Colonic mucosa (tissue), 4 donors: Measurements from ENCODE around the gene ILF2. TPM values are rescaled to one million over a fixed set of nuclear protein-coding genes. Genes with fewer than 3 reads are reported as not detected.

Experiments
- DNase-seq: peaks from one replicate; pipeline ENCODE4 v3.0.0-alpha.2; 2020
- H3K27ac ChIP-seq: fragments of 200-600 bp; one replicate; pipeline ENCODE4 v1.8.0; 2021
- H3K27me3 ChIP-seq: fragments of 200-600 bp; one replicate; pipeline ENCODE4 v1.8.0; 2021
- H3K36me3 ChIP-seq: fragments of 200-600 bp; one replicate; pipeline ENCODE4 v1.8.0; 2021
- H3K4me1 ChIP-seq: fragments of 200-600 bp; one replicate; pipeline ENCODE4 v1.8.0; 2021; ENCODE audit warnings: mild to moderate bottlenecking
- H3K4me3 ChIP-seq: fragments of 200-600 bp; one replicate; pipeline ENCODE4 v1.8.0; 2021
- H3K9ac ChIP-seq, 2 donors: one replicate each; pipeline ENCODE4 v1.7.0; 2013; ENCODE audit warnings: control low read depth in 2 of 2, low read depth in 2 of 2, low read length in 2 of 2
- H3K9me3 ChIP-seq: fragments of 200-600 bp; one replicate; pipeline ENCODE4 v1.8.0; 2021
- intact Hi-C: fragments of 100-400 bp; cut with DNase I; formaldehyde crosslinking; loops from one replicate; pipeline ENCODE4 v1.14.1; 2022
- total RNA-seq, 2 donors: library from RNA; stranded (reverse); fragmentation: NEBNext Ultra II Directional in 1 of 2; extraction: Animal tissue kit (Norgen Biotek cat#: 25700) in 1 of 2; gene quantifications; one replicate each; pipeline ENCODE4 v1.2.1, GENCODE V29; 2021
- TF ChIP-seq, protein P1 (sequence below): fragments of 200-600 bp; IDR thresholded peaks from one replicate; pipeline ENCODE4 v1.8.0; 2022; ENCODE audit warnings: antibody characterized with exemption, mild to moderate bottlenecking
- donor health status: healthy.
- donor health status: DM: no; HTN: no; CAD: no.
- donor health status: DM: no; HTN: no; CAD: no.

ILF2 gene
- total RNA-seq, 2 donors from 2014 or later: 105 to 171 TPM

DNA sequence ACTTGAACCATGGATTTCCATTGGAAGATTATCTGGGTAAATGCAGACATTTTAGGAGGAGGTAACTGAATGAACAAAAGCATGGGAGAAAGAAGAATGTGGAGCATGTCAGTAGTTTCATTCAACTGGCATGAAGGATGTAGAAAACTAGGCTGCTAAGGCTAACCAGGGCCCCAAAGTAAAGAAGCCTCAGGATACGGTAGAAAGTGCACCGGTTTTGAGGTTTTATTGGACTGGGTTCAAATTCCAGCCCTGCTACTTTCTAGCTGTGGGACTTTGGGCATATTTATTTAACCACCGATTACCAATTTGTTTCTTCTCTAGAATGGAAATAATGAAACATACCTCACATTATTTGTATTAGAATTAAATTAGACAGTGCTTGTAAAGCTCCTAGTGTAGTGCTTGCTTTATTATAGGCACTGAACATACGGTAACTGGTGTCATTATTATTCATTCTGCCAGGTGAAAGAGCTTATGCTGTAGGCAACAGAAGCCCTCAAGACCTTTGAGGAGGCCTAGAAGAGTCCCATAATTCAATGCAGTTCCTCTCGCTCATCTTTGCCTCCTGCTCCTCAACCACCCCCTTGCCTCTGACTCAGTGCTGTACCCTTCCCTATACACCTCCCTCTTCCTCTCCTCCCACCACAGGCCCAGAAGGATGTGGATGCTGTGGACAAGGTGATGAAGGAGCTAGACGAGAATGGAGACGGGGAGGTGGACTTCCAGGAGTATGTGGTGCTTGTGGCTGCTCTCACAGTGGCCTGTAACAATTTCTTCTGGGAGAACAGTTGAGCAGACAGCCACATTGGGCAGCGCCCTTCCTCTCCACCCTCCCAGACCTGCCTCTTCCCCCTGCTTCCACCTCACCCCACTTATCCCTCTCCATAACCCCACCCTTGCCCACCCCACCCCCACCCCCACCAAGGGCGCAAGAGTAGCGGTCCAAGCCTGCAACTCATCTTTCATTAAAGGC lies 39.5 kb downstream of the ILF2 start:
- no peaks in the 10 kb centered on the region for H3K36me3 ChIP-seq
- no peaks in the 10 kb centered on the region for H3K27me3 ChIP-seq
- intact Hi-C loops: no loop called here
- H3K9me3 ChIP-seq: no peaks in the 10 kb centered on the region
- TF ChIP-seq, protein P1, sequence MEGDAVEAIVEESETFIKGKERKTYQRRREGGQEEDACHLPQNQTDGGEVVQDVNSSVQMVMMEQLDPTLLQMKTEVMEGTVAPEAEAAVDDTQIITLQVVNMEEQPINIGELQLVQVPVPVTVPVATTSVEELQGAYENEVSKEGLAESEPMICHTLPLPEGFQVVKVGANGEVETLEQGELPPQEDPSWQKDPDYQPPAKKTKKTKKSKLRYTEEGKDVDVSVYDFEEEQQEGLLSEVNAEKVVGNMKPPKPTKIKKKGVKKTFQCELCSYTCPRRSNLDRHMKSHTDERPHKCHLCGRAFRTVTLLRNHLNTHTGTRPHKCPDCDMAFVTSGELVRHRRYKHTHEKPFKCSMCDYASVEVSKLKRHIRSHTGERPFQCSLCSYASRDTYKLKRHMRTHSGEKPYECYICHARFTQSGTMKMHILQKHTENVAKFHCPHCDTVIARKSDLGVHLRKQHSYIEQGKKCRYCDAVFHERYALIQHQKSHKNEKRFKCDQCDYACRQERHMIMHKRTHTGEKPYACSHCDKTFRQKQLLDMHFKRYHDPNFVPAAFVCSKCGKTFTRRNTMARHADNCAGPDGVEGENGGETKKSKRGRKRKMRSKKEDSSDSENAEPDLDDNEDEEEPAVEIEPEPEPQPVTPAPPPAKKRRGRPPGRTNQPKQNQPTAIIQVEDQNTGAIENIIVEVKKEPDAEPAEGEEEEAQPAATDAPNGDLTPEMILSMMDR: no peak
- H3K4me1 ChIP-seq: peaks cover 14% of the 10 kb centered on the region
- H3K9ac ChIP-seq: no peak overlapping the region
- H3K27ac ChIP-seq: peak overlapping the region; percentile 21
- DNase-seq: no peak
- H3K4me3 ChIP-seq: no peak overlapping the region

DNA sequence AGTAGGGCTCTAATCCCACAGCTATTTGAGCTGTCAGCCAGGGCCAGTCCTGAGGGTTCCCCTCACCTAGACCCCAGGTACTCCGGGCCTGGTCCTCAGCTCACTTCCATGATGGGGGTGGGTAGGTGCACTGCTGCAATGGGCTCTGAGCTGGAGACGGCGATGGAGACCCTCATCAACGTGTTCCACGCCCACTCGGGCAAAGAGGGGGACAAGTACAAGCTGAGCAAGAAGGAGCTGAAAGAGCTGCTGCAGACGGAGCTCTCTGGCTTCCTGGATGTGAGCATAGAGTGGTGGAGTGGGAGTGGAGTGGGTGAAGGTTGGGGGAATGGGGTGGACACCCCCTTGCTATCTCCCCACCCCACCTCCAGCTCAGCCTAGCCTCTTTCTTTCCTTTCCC lies 40.4 kb downstream of the ILF2 start:
- intact Hi-C loops: no loop called here
- Histone ChIP-seq H3K4me1 (peaks cover 10% of the 10 kb centered on the region), H3K36me3 (no peaks in the 10 kb centered on the region), H3K4me3 (no peak overlapping the region), H3K27me3 (no peaks in the 10 kb centered on the region), H3K9me3 (no peaks in the 10 kb centered on the region), H3K27ac (no peak overlapping the region), H3K9ac (no peak overlapping the region)
- no peak for DNase-seq
- TF ChIP-seq, protein P1: no peak

GRCh38 chr1:153629971-153630370 lies 40.8 kb downstream of the ILF2 start:
- DNase-seq: no peak

GRCh38 chr1:153629343-153629665 lies 41.5 kb downstream of the ILF2 start:
- H3K36me3 ChIP-seq: no peaks in the 10 kb centered on the region
- intact Hi-C loops: no loop called here
- H3K4me1 ChIP-seq: peaks cover 9% of the 10 kb centered on the region
- TF ChIP-seq, protein P1: no peak
- no peak for DNase-seq
- H3K9me3 ChIP-seq: no peaks in the 10 kb centered on the region
- H3K27me3 ChIP-seq: no peaks in the 10 kb centered on the region
- no peak overlapping the region for H3K9ac ChIP-seq
- no peak overlapping the region for H3K27ac ChIP-seq
- H3K4me3 ChIP-seq: no peak overlapping the region

More at GRCh38 chr1:153629971-153630370, 40.8 kb downstream of the ILF2 start:
- TF ChIP-seq, protein P1: no peak
- intact Hi-C loops: no loop called here
- H3K4me1 ChIP-seq: peaks cover 9% of the 10 kb centered on the region
- H3K9ac ChIP-seq: no peak overlapping the region
- H3K9me3 ChIP-seq: no peaks in the 10 kb centered on the region
- H3K36me3 ChIP-seq: no peaks in the 10 kb centered on the region
- H3K4me3 ChIP-seq: no peak overlapping the region
- no peak overlapping the region for H3K27ac ChIP-seq
- H3K27me3 ChIP-seq: no peaks in the 10 kb centered on the region

GRCh38 chr1:153628638-153629342 lies 42.0 kb downstream of the ILF2 start:
- no peaks in the 10 kb centered on the region for H3K36me3 ChIP-seq
- H3K27me3 ChIP-seq: no peaks in the 10 kb centered on the region
- intact Hi-C loops: no loop called here
- H3K27ac ChIP-seq: no peak overlapping the region
- no peak overlapping the region for H3K9ac ChIP-seq
- H3K9me3 ChIP-seq: no peaks in the 10 kb centered on the region
- H3K4me3 ChIP-seq: no peak overlapping the region
- TF ChIP-seq, protein P1: no peak
- DNase-seq: no peak
- peaks cover 9% of the 10 kb centered on the region for H3K4me1 ChIP-seq
